ENCODE results near the gene PLA2G4A. TPM values are rescaled to one million over a fixed set of nuclear protein-coding genes. Genes with fewer than 3 reads are reported as not detected.

The PLA2G4A gene
- total and polyA plus RNA-seq, 4 donors = 4.7 to 15.4 (median 9.0) TPM

GRCh38 chr1:186950547-186950946 lies 121.8 kb downstream of the PLA2G4A start:
- Histone ChIP-seq H3K27me3 (ENCODE audit: control insufficient read depth, insufficient read depth, low read length) (no peaks in the 10 kb centered on the region), H3K4me3 (ENCODE audit: low read depth, low read length) (no peak overlapping the region), H3K4me1 (ENCODE audit: control insufficient read depth, insufficient read depth, low read length) (no peaks in the 10 kb centered on the region), H3K9me3 (ENCODE audit: control insufficient read depth, insufficient read depth, low read length) (no peaks in the 10 kb centered on the region), H3K36me3 (ENCODE audit: control insufficient read depth, insufficient read depth, low read length) (no peaks in the 10 kb centered on the region), H3K27ac (ENCODE audit: low read depth, low read length) (no peak overlapping the region)
- DNase-seq (ENCODE audit: low read depth in 4 of 6, low spot score in 6 of 6) = no peak
- WGBS (ENCODE audit: insufficient coverage) = no CpG with 5 or more reads among the region's 4 CpGs

DNA sequence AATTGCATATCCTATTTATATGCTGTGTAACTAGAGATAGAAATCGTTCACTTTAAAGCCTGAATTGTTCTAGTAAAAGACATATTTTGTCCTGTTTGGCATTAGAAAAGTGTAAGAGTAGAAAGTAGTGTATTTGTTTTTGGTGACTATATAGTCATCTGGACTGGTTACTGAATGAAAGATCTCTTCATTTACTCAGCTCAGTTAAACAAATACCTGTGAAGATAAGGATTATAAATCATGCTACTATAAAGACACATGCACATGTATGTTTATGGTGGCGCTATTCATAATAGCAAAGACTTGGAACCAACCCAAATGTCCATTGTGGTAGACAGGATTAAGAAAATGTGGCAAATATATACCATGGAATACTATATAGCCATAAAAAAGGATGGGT lies 125.1 kb downstream of the PLA2G4A start:
- Histone ChIP-seq H3K4me3 (ENCODE audit: low read depth, low read length) (no peak overlapping the region), H3K4me1 (ENCODE audit: control insufficient read depth, insufficient read depth, low read length) (no peaks in the 10 kb centered on the region), H3K9me3 (ENCODE audit: control insufficient read depth, insufficient read depth, low read length) (no peaks in the 10 kb centered on the region), H3K27ac (ENCODE audit: low read depth, low read length) (no peak overlapping the region), H3K27me3 (ENCODE audit: control insufficient read depth, insufficient read depth, low read length) (no peaks in the 10 kb centered on the region), H3K36me3 (ENCODE audit: control insufficient read depth, insufficient read depth, low read length) (no peaks in the 10 kb centered on the region)
- DNase-seq (ENCODE audit: low read depth in 4 of 6, low spot score in 6 of 6) = no peak
- no CpG with 5 or more reads among the region's 2 CpGs for WGBS (ENCODE audit: insufficient coverage)

- WGBS (ENCODE audit: insufficient coverage) = no CpG with 5 or more reads among the region's 2 CpGs
These were observed 128.6 kb downstream of the PLA2G4A start for GRCh38 chr1:186957314-186957713.

DNA sequence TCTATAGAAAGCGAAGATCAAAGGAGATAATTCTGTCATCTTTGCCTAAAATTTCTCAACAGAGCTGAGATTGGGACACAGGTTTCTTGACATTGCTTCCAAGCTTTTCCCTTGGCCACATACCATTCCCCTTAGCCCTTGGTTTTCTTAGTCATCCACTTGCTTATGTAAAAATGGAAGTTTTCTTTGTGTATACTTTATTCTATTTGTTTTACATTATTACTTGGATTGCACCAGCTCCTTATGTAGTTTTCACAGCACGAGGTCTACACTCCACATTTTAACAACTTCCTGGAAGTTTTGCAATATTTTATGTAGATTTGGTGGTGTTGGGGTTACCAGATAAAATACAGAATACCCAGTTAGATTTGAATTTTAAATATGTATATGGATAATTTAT lies 129.8 kb downstream of the PLA2G4A start:
- no peak for DNase-seq (ENCODE audit: low read depth in 4 of 6, low spot score in 6 of 6)
- WGBS (ENCODE audit: insufficient coverage) = no CpG with 5 or more reads among the region's 2 CpGs
- no peak overlapping the region for H3K4me3 ChIP-seq (ENCODE audit: low read depth, low read length)

More at GRCh38 chr1:186957314-186957713, 128.6 kb downstream of the PLA2G4A start:
- H3K36me3 ChIP-seq (ENCODE audit: control insufficient read depth, insufficient read depth, low read length) = no peaks in the 10 kb centered on the region
- no peaks in the 10 kb centered on the region for H3K4me1 ChIP-seq (ENCODE audit: control insufficient read depth, insufficient read depth, low read length)
- no peak overlapping the region for H3K4me3 ChIP-seq (ENCODE audit: low read depth, low read length)
- H3K9me3 ChIP-seq (ENCODE audit: control insufficient read depth, insufficient read depth, low read length) = no peaks in the 10 kb centered on the region
- H3K27me3 ChIP-seq (ENCODE audit: control insufficient read depth, insufficient read depth, low read length) = no peaks in the 10 kb centered on the region
- peak in 3 of 6 donors; percentile 7 to 69 (median 43) for DNase-seq (ENCODE audit: low read depth in 4 of 6, low spot score in 6 of 6)
- no peak overlapping the region for H3K27ac ChIP-seq (ENCODE audit: low read depth, low read length)

GRCh38 chr1:186960861-186961260 lies 132.1 kb downstream of the PLA2G4A start:
- no peak for DNase-seq (ENCODE audit: low read depth in 4 of 6, low spot score in 6 of 6)
- Histone ChIP-seq H3K9me3 (ENCODE audit: control insufficient read depth, insufficient read depth, low read length) (no peaks in the 10 kb centered on the region), H3K4me1 (ENCODE audit: control insufficient read depth, insufficient read depth, low read length) (no peaks in the 10 kb centered on the region), H3K36me3 (ENCODE audit: control insufficient read depth, insufficient read depth, low read length) (no peaks in the 10 kb centered on the region), H3K27me3 (ENCODE audit: control insufficient read depth, insufficient read depth, low read length) (no peaks in the 10 kb centered on the region), H3K27ac (ENCODE audit: low read depth, low read length) (no peak overlapping the region), H3K4me3 (ENCODE audit: low read depth, low read length) (no peak overlapping the region)
- no CpG with 5 or more reads among the region's 1 CpG for WGBS (ENCODE audit: insufficient coverage)

More for the DNA sequence above, 129.8 kb downstream of the PLA2G4A start:
- H3K27ac ChIP-seq (ENCODE audit: low read depth, low read length) = no peak overlapping the region
- H3K36me3 ChIP-seq (ENCODE audit: control insufficient read depth, insufficient read depth, low read length) = no peaks in the 10 kb centered on the region
- H3K4me1 ChIP-seq (ENCODE audit: control insufficient read depth, insufficient read depth, low read length) = no peaks in the 10 kb centered on the region
- H3K9me3 ChIP-seq (ENCODE audit: control insufficient read depth, insufficient read depth, low read length) = no peaks in the 10 kb centered on the region
- no peaks in the 10 kb centered on the region for H3K27me3 ChIP-seq (ENCODE audit: control insufficient read depth, insufficient read depth, low read length)

DNA sequence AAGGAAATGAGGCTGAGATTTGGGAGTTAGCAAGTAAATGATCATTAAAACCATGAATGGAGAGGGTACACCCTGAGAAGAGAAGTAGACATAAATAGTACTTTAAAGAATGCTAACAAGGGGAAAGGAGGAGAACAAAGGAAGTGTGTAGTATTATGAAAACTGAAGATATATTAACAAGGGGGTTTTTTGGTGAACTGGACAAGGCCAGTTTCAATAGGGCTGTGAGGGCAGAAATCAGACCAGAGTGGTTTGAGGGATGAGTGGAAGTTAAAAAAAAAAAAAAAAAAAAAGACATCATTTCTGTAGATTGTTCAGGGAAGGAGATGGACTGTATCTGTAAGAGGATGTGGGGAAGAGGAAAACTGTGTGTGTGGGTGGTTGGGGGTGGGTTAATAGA lies 137.1 kb downstream of the PLA2G4A start:
- Histone ChIP-seq H3K9me3 (ENCODE audit: control insufficient read depth, insufficient read depth, low read length) (no peaks in the 10 kb centered on the region), H3K36me3 (ENCODE audit: control insufficient read depth, insufficient read depth, low read length) (no peaks in the 10 kb centered on the region), H3K27me3 (ENCODE audit: control insufficient read depth, insufficient read depth, low read length) (no peaks in the 10 kb centered on the region), H3K4me3 (ENCODE audit: low read depth, low read length) (no peak overlapping the region), H3K4me1 (ENCODE audit: control insufficient read depth, insufficient read depth, low read length) (no peaks in the 10 kb centered on the region), H3K27ac (ENCODE audit: low read depth, low read length) (no peak overlapping the region)
- no peak for DNase-seq (ENCODE audit: low read depth in 4 of 6, low spot score in 6 of 6)

DNA sequence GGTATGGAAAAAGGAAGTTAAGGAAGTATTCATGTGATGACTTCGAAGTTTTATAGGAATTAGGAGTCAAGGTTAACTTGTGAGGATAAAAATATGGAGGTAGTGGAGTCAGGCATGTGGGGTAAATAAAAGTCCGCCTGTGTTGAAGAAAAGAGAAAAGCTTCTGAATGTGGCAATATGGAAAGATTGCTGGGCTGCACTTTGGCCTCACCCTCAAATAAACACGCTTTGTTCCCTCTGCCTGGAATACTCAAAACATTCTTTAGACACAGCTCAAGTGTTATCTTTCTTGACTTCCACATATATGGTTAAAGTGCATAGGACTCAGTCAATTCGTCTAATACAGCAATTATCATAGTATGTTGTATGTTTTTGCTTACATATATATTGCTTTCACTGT lies 137.7 kb downstream of the PLA2G4A start:
- H3K9me3 ChIP-seq (ENCODE audit: control insufficient read depth, insufficient read depth, low read length) = no peaks in the 10 kb centered on the region
- H3K36me3 ChIP-seq (ENCODE audit: control insufficient read depth, insufficient read depth, low read length) = no peaks in the 10 kb centered on the region
- DNase-seq (ENCODE audit: low read depth in 4 of 6, low spot score in 6 of 6) = no peak
- no peaks in the 10 kb centered on the region for H3K27me3 ChIP-seq (ENCODE audit: control insufficient read depth, insufficient read depth, low read length)
- no peak overlapping the region for H3K4me3 ChIP-seq (ENCODE audit: low read depth, low read length)
- 95% methylated on average over 1 of the region's 4 CpGs for WGBS (ENCODE audit: insufficient coverage)
- no peak overlapping the region for H3K27ac ChIP-seq (ENCODE audit: low read depth, low read length)
- no peaks in the 10 kb centered on the region for H3K4me1 ChIP-seq (ENCODE audit: control insufficient read depth, insufficient read depth, low read length)

DNA sequence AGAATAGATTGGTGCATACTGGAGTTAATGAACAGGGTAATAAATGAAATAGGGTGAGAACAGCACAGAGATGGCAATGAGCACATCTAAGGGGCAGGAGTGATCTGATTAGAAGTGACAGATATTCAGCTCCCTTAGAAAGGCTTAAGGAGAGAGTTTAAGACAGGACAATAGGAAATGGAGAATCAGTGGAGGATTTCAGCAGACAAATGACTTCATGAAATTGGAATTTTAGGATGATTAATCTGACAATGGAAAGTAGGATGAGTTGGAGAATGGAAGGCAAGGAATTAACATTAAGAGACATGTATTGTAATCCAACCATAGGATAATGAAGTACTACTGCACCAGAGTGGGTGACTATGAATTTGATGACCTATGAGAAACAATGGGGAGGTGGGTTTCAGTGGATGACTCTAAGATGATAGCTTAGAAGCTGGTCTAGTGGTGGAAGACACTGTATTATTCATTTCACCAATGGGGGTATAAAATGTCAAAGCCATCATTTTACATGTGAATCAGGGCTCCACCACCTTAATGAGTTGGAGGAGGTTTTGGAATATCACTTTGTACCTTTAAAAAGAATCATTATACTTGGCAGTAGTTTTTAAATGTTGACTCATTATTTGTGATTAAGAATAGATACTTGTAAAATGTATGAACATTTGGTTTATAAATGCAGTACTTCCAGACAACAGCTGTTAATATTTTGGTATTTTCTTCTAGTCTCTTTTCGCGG lies 139.1 kb downstream of the PLA2G4A start:
- H3K9me3 ChIP-seq (ENCODE audit: control insufficient read depth, insufficient read depth, low read length) = no peaks in the 10 kb centered on the region
- H3K4me3 ChIP-seq (ENCODE audit: low read depth, low read length) = no peak overlapping the region
- no peaks in the 10 kb centered on the region for H3K27me3 ChIP-seq (ENCODE audit: control insufficient read depth, insufficient read depth, low read length)
- WGBS (ENCODE audit: insufficient coverage) = no CpG with 5 or more reads among the region's 2 CpGs
- H3K36me3 ChIP-seq (ENCODE audit: control insufficient read depth, insufficient read depth, low read length) = no peaks in the 10 kb centered on the region
- DNase-seq (ENCODE audit: low read depth in 4 of 6, low spot score in 6 of 6) = no peak
- H3K27ac ChIP-seq (ENCODE audit: low read depth, low read length) = no peak overlapping the region
- no peaks in the 10 kb centered on the region for H3K4me1 ChIP-seq (ENCODE audit: control insufficient read depth, insufficient read depth, low read length)

DNA sequence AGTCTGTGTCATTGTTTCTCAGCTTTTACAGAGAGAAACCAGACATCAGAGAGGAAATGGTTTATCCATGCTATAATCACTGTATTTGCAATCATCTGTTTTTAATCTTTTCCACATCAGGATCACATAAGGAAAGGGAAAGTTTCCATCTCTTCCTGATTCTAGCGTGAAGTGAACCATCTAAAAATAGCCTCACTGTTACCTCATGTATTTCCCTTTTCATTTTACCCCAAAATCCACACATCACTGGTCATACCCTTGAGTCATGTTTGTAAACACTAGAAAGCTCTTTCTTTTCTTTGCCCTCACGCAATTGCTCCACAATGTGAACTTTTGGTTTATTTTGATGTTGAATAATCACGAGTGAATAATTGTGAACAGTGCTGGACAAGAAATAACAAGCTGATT lies 146.0 kb downstream of the PLA2G4A start:
- H3K4me1 ChIP-seq (ENCODE audit: control insufficient read depth, insufficient read depth, low read length) = no peaks in the 10 kb centered on the region
- H3K9me3 ChIP-seq (ENCODE audit: control insufficient read depth, insufficient read depth, low read length) = no peaks in the 10 kb centered on the region
- no peak overlapping the region for H3K27ac ChIP-seq (ENCODE audit: low read depth, low read length)
- H3K27me3 ChIP-seq (ENCODE audit: control insufficient read depth, insufficient read depth, low read length) = no peaks in the 10 kb centered on the region
- no peak overlapping the region for H3K4me3 ChIP-seq (ENCODE audit: low read depth, low read length)
- no peaks in the 10 kb centered on the region for H3K36me3 ChIP-seq (ENCODE audit: control insufficient read depth, insufficient read depth, low read length)
- WGBS (ENCODE audit: insufficient coverage) = 70% methylated on average over 2 of the region's 3 CpGs
- DNase-seq (ENCODE audit: low read depth in 4 of 6, low spot score in 6 of 6) = peak in 1 of 6 donors; percentile 8

DNA sequence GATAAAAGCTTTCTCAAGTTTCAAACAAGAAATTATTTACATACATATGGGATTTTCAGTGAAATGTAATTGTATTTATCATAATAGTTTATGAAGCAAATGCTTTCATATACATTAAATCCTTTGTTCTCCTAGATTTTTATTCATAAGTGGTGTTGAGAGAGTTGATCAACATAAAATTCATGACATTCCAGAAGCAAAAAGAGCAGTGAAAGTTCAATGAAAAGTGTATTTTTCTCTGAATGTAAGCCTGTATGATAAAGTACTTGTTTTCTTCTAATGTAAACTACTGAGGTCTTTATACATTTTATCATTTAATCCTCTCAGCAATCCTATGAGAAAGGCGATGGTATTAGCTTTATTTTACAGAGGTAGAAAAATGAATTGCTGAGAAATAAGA lies 146.5 kb downstream of the PLA2G4A start:
- no CpG with 5 or more reads among the region's 1 CpG for WGBS (ENCODE audit: insufficient coverage)
- Histone ChIP-seq H3K36me3 (ENCODE audit: control insufficient read depth, insufficient read depth, low read length) (no peaks in the 10 kb centered on the region), H3K27ac (ENCODE audit: low read depth, low read length) (no peak overlapping the region), H3K27me3 (ENCODE audit: control insufficient read depth, insufficient read depth, low read length) (no peaks in the 10 kb centered on the region), H3K9me3 (ENCODE audit: control insufficient read depth, insufficient read depth, low read length) (no peaks in the 10 kb centered on the region), H3K4me3 (ENCODE audit: low read depth, low read length) (no peak overlapping the region), H3K4me1 (ENCODE audit: control insufficient read depth, insufficient read depth, low read length) (no peaks in the 10 kb centered on the region)
- no peak for DNase-seq (ENCODE audit: low read depth in 4 of 6, low spot score in 6 of 6)
